ENCODE measurements around the gene ZNF683.

GRCh38 chr1:26373281-26373680, 731 bp upstream of the ZNF683 start:
- TF ChIP-seq, protein P1, sequence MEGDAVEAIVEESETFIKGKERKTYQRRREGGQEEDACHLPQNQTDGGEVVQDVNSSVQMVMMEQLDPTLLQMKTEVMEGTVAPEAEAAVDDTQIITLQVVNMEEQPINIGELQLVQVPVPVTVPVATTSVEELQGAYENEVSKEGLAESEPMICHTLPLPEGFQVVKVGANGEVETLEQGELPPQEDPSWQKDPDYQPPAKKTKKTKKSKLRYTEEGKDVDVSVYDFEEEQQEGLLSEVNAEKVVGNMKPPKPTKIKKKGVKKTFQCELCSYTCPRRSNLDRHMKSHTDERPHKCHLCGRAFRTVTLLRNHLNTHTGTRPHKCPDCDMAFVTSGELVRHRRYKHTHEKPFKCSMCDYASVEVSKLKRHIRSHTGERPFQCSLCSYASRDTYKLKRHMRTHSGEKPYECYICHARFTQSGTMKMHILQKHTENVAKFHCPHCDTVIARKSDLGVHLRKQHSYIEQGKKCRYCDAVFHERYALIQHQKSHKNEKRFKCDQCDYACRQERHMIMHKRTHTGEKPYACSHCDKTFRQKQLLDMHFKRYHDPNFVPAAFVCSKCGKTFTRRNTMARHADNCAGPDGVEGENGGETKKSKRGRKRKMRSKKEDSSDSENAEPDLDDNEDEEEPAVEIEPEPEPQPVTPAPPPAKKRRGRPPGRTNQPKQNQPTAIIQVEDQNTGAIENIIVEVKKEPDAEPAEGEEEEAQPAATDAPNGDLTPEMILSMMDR (conservative IDR thresholded peaks at IDR 0.05): no peak
- no peak for TF ChIP-seq ZFX (IDR thresholded peaks at IDR 0.05)
